WTC11 (cell line): ENCODE results near the gene SERPINB6. TPM values are rescaled to one million over a fixed set of nuclear protein-coding genes. Genes with fewer than 3 reads are reported as not detected.

Experiments
- ATAC-seq: fragments of 200-7000 bp; cut with Tn5 transposase; 2 replicates; pipeline ENCODE4 v1.10.0; 2021; ENCODE audit warnings: mild to moderate bottlenecking, moderate library complexity
- CTCF ChIA-PET: fragments of 300-600 bp; sonication (Branson Sonifier 250); formaldehyde crosslinking; loops from one replicate; lab custom pipeline; 2021; ENCODE audit warnings: antibody characterized with exemption; lab: Charles Lee
- POLR2A ChIA-PET: fragments of 350-600 bp; sonication (Branson Sonifier 250); formaldehyde crosslinking; loops from one replicate; lab custom pipeline; 2021; ENCODE audit warnings: antibody characterized with exemption; lab: Charles Lee
- DNase-seq: peaks from one replicate; pipeline ENCODE4 v3.0.0; 2021; ENCODE audit warnings: low spot score
- H3K27ac Mint-ChIP-seq: 2 replicates; pipeline ENCODE4 v1.8.0; 2021; ENCODE audit warnings: mixed read lengths
- H3K27me3 Mint-ChIP-seq: 2 replicates; pipeline ENCODE4 v1.8.0; 2021; ENCODE audit warnings: low read depth, mild to moderate bottlenecking, moderate library complexity, mixed read lengths
- H3K36me3 Mint-ChIP-seq: 2 replicates; pipeline ENCODE4 v1.8.0; 2021; ENCODE audit warnings: mixed read lengths
- H3K4me1 Mint-ChIP-seq: 2 replicates; pipeline ENCODE4 v1.8.0; 2022; ENCODE audit warnings: mixed read lengths
- H3K4me3 Mint-ChIP-seq: 2 replicates; pipeline ENCODE4 v1.8.0; 2021; ENCODE audit warnings: mild to moderate bottlenecking, moderate library complexity, mixed read lengths
- H3K9me3 Mint-ChIP-seq: 2 replicates; pipeline ENCODE4 v1.8.0; 2021; ENCODE audit warnings: mixed read lengths
- ATF1 ChIP-seq: sonication (generic); formaldehyde crosslinking; IDR thresholded peaks from 2 replicates; pipeline ENCODE4 v1.8.1; 2023; ENCODE audit warnings: mild to moderate bottlenecking, moderate library complexity, missing genetic modification reagents
- ATF2 ChIP-seq: sonication (generic); formaldehyde crosslinking; IDR thresholded peaks from 2 replicates; pipeline ENCODE4 v1.8.1; 2022; ENCODE audit warnings: low read depth, missing genetic modification reagents, borderline replicate concordance
- CREB1 ChIP-seq: sonication (generic); formaldehyde crosslinking; IDR thresholded peaks from 2 replicates; pipeline ENCODE4 v1.8.0; 2023; ENCODE audit warnings: mild to moderate bottlenecking, missing genetic modification reagents
- CTCF ChIP-seq: fragments of 200-600 bp; IDR thresholded peaks from 2 replicates; pipeline ENCODE4 v1.8.0; 2022; ENCODE audit warnings: antibody characterized with exemption
- E2F5 ChIP-seq: sonication (generic); formaldehyde crosslinking; IDR thresholded peaks from 2 replicates; pipeline ENCODE4 v1.8.1; 2022; ENCODE audit warnings: mild to moderate bottlenecking, moderate library complexity, missing genetic modification reagents
- ESRRA ChIP-seq: sonication (generic); formaldehyde crosslinking; IDR thresholded peaks from 2 replicates; pipeline ENCODE4 v1.8.1; 2022; ENCODE audit warnings: mild to moderate bottlenecking, missing genetic modification reagents, borderline replicate concordance
- FOXK1 ChIP-seq: sonication (generic); formaldehyde crosslinking; IDR thresholded peaks from 2 replicates; pipeline ENCODE4 v1.8.0; 2022; ENCODE audit warnings: mild to moderate bottlenecking, moderate library complexity, missing genetic modification reagents
- FOXP1 ChIP-seq: sonication (generic); formaldehyde crosslinking; IDR thresholded peaks from 2 replicates; pipeline ENCODE4 v1.8.0; 2022; ENCODE audit warnings: missing genetic modification reagents, mild to moderate bottlenecking, moderate library complexity, borderline replicate concordance
- GTF2I ChIP-seq: fragments of 250-450 bp; sonication (Bioruptor Pico); conservative IDR thresholded peaks from 2 replicates; pipeline ENCODE4 v1.4.0; 2021; ENCODE audit warnings: mild to moderate bottlenecking
- MAX ChIP-seq: sonication (generic); formaldehyde crosslinking; IDR thresholded peaks from 2 replicates; pipeline ENCODE4 v1.8.0; 2022; ENCODE audit warnings: mild to moderate bottlenecking, missing genetic modification reagents
- PREB ChIP-seq: sonication (generic); formaldehyde crosslinking; IDR thresholded peaks from 2 replicates; pipeline ENCODE4 v1.8.1; 2022; ENCODE audit warnings: mild to moderate bottlenecking, missing genetic modification reagents, moderate library complexity, borderline replicate concordance
- SMAD3 ChIP-seq: sonication (generic); formaldehyde crosslinking; IDR thresholded peaks from 2 replicates; pipeline ENCODE4 v1.8.0; 2022; ENCODE audit warnings: missing genetic modification reagents, mild to moderate bottlenecking, borderline replicate concordance
- SMAD4 ChIP-seq: sonication (generic); formaldehyde crosslinking; IDR thresholded peaks from 2 replicates; pipeline ENCODE4 v1.8.0; 2022; ENCODE audit warnings: mild to moderate bottlenecking, missing genetic modification reagents
- TEAD4 ChIP-seq: sonication (generic); formaldehyde crosslinking; IDR thresholded peaks from 2 replicates; pipeline ENCODE4 v1.8.0; 2022; ENCODE audit warnings: mild to moderate bottlenecking, missing genetic modification reagents
- ZBTB21 ChIP-seq: sonication (generic); formaldehyde crosslinking; IDR thresholded peaks from 2 replicates; pipeline ENCODE4 v1.8.1; 2023; ENCODE audit warnings: mild to moderate bottlenecking, missing genetic modification reagents, borderline replicate concordance
- ZBTB43 ChIP-seq: sonication (generic); formaldehyde crosslinking; IDR thresholded peaks from 2 replicates; pipeline ENCODE4 v1.8.1; 2023; ENCODE audit warnings: mild to moderate bottlenecking, missing genetic modification reagents
- ZNF281 ChIP-seq: sonication (generic); formaldehyde crosslinking; IDR thresholded peaks from 2 replicates; pipeline ENCODE4 v1.8.0; 2023; ENCODE audit warnings: mild to moderate bottlenecking, missing genetic modification reagents
- ZNF396 ChIP-seq: fragments of 250-450 bp; sonication (Bioruptor Pico); IDR thresholded peaks from 2 replicates; pipeline ENCODE4 v1.8.0; 2021; ENCODE audit warnings: mild to moderate bottlenecking, moderate library complexity, borderline replicate concordance
- ZNF423 ChIP-seq: fragments of 250-450 bp; sonication (Bioruptor Pico); IDR thresholded peaks from 2 replicates; pipeline ENCODE4 v2.1.2; 2022; ENCODE audit warnings: mild to moderate bottlenecking, moderate library complexity
- total RNA-seq: library from RNA; stranded (reverse); gene quantifications from 3 replicates; pipeline ENCODE4 v1.2.3, GENCODE V29; 2021

Gene SERPINB6
- total RNA-seq, 1 experiment from 2014 or later, result 28.0 TPM

- ATAC-seq, result peak; percentile 43
Measured at GRCh38 chr6:2917065-2917464, 54.3 kb downstream of the SERPINB6 start.

GRCh38 chr6:2916158-2916925 is 55.0 kb downstream of the SERPINB6 start:
- Mint-ChIP-seq H3K4me1 (peaks cover 69% of the 10 kb centered on the region), H3K27me3 (peaks cover 8% of the 10 kb centered on the region), H3K9me3 (peaks cover 9% of the 10 kb centered on the region), H3K36me3 (peaks cover 8% of the 10 kb centered on the region), H3K27ac (peak overlapping the region; percentile 52; the same call in 1 of the 2 replicates), H3K4me3 (no peak overlapping the region)
- POLR2A ChIA-PET, result no interaction called here
- peak; percentile 22 for ATAC-seq
- no peak for TF ChIP-seq FOXK1 (CRISPR knock-in tag)
- TF ChIP-seq ZBTB21, result no peak
- peak; percentile 80; the same call in 1 of the 2 replicates for TF ChIP-seq ZBTB43
- 0 out of 2 replicates have a peak, but pooled peaks have one; percentile 24 for TF ChIP-seq ZNF423
- 0 out of 2 replicates have a peak, but pooled peaks have one; percentile 19 for TF ChIP-seq MAX
- TF ChIP-seq GTF2I (CRISPR knock-in tag), result no peak
- no peak for TF ChIP-seq E2F5 (CRISPR knock-in tag)
- no peak for DNase-seq
- CTCF ChIA-PET, result interaction anchor here (1.0 to 3.8 kb wide), 9 partner anchors 10 to 125 kb away, joined by 3 to 26 read pairs (median 4); partner anchors contain the start of gene SERPINB1

More at GRCh38 chr6:2917065-2917464, 54.3 kb downstream of the SERPINB6 start:
- Mint-ChIP-seq H3K27ac (peak overlapping the region; percentile 86), H3K4me1 (peaks cover 70% of the 10 kb centered on the region), H3K27me3 (peaks cover 8% of the 10 kb centered on the region), H3K36me3 (peaks cover 8% of the 10 kb centered on the region), H3K9me3 (peaks cover 9% of the 10 kb centered on the region), H3K4me3 (no peak overlapping the region)
- TF ChIP-seq CTCF, result peak; percentile 20; the same call in 1 of the 2 replicates
- TF ChIP-seq ZNF396, result no peak
- no peak for TF ChIP-seq ATF1
- no peak for TF ChIP-seq FOXP1
- TF ChIP-seq SMAD4 (CRISPR knock-in tag), result no peak
- no peak for TF ChIP-seq CREB1 (CRISPR knock-in tag)
- POLR2A ChIA-PET, result no interaction called here
- no peak for DNase-seq
- CTCF ChIA-PET, result interaction anchor here (1.0 to 3.8 kb wide), 8 partner anchors 9 to 75 kb away, joined by 3 to 26 read pairs (median 4); partner anchors contain the start of gene SERPINB1

- Mint-ChIP-seq H3K27me3 (peaks cover 8% of the 10 kb centered on the region), H3K4me1 (peaks cover 69% of the 10 kb centered on the region), H3K36me3 (peaks cover 8% of the 10 kb centered on the region), H3K27ac (no peak overlapping the region), H3K4me3 (no peak overlapping the region), H3K9me3 (peaks cover 9% of the 10 kb centered on the region)
- DNase-seq, result no peak
- ChIA-PET POLR2A (no interaction called here), CTCF (interaction anchor here (1.2 to 3.8 kb wide), 5 partner anchors 16 to 132 kb away, joined by 4 to 26 read pairs (median 11); no protein-coding TSS in a partner anchor)
- ATAC-seq, result no peak
- TF ChIP-seq ATF2 (no peak), SMAD3 (CRISPR knock-in tag) (no peak), ZNF281 (CRISPR knock-in tag) (no peak), TEAD4 (CRISPR knock-in tag) (no peak), PREB (CRISPR knock-in tag) (no peak), ESRRA (no peak)
Measured at GRCh38 chr6:2915150-2915549, 56.2 kb downstream of the SERPINB6 start.
